ENCODE measurements around the gene SLC6A1.

- TF ChIP-seq, protein P1, sequence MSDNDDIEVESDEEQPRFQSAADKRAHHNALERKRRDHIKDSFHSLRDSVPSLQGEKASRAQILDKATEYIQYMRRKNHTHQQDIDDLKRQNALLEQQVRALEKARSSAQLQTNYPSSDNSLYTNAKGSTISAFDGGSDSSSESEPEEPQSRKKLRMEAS (IDR thresholded peaks at IDR 0.05), result no peak
- TF ChIP-seq RXRA (IDR thresholded peaks at IDR 0.05) (no peak), CTCF (IDR thresholded peaks at IDR 0.05; ENCODE audit: low read depth, low read length, missing input control) (no peak), RAD21 (IDR thresholded peaks at IDR 0.05) (no peak)
These were observed 36.0 kb upstream of the SLC6A1 start for GRCh38 chr3:10956531-10956930.

Measured in liver (tissue), 3 donors.